SH-SY5Y (cell line): ENCODE data around the gene FBXO40.

Source experiments
- GATA2 ChIP-seq: IDR thresholded peaks from 2 replicates; pipeline ENCODE4 v1.6.1; 2011; ENCODE audit warnings: mild to moderate bottlenecking, low read depth, low read length
- GATA3 ChIP-seq: IDR thresholded peaks from 2 replicates; pipeline ENCODE4 v1.6.1; 2011; ENCODE audit warnings: low read depth, mild to moderate bottlenecking, low read length, moderate library complexity

- no peak for TF ChIP-seq GATA3
- TF ChIP-seq GATA2, result no peak
Measured at GRCh38 chr3:121641127-121641526, 47.9 kb downstream of the FBXO40 start.
